Endothelial cell of umbilical vein (primary cell): Measurements from ENCODE around the gene NEK2. TPM values are rescaled to one million over a fixed set of nuclear protein-coding genes. Genes with fewer than 3 reads are reported as not detected.

Experiments used
- BruUV-seq: library from RNA; stranded (reverse); fragments of 400-500 nt; replicated peaks from 2 replicates; lab custom pipeline; 2021; lab: Mats Ljungman, UMichigan
- CTCF ChIA-PET: fragments of 300-600, 350-600 bp; sonication (Branson Sonifier 250); formaldehyde crosslinking; loops from one replicate; lab custom pipeline; 2021; ENCODE audit warnings: antibody characterized with exemption, inconsistent platforms; lab: Charles Lee
- POLR2A ChIA-PET: fragments of 300-600, 350-600 bp; sonication (Branson Sonifier 250); formaldehyde crosslinking; loops from one replicate; lab custom pipeline; 2021; ENCODE audit warnings: antibody characterized with exemption, inconsistent platforms; lab: Charles Lee
- DNase-seq: peaks from one replicate; pipeline ENCODE4 v3.0.0-alpha.2; 2011; ENCODE audit warnings: low read depth, low spot score
- FAIRE-seq: peaks from 2 replicates; lab custom pipeline; 2011; peaks lifted over from hg19 to GRCh38; lab: Jason Lieb, UNC
- H2AFZ ChIP-seq: 2 replicates; pipeline ENCODE4 v1.6.0; 2012; ENCODE audit warnings: low read depth, low read length, control low read depth, inconsistent platforms
- H3K27ac ChIP-seq: 2 replicates; pipeline ENCODE4 v1.5.1; 2011; ENCODE audit warnings: low read depth, mild to moderate bottlenecking, control low read depth, low read length, moderate library complexity; ENCODE audit not compliant: insufficient read depth
- H3K27me3 ChIP-seq, 2 experiments: 2 replicates each; pipeline versions ENCODE4 v1.6.0 to v1.6.1; 2011; ENCODE audit warnings: low read length in 2 of 2, mixed read lengths in 1 of 2; ENCODE audit not compliant: control insufficient read depth in 2 of 2, insufficient read depth in 2 of 2
- H3K36me3 ChIP-seq, 2 experiments: 2 replicates in 1 of 2; 3 replicates in 1 of 2; pipeline ENCODE4 v1.5.1; 2011; ENCODE audit warnings: low read length in 2 of 2, mild to moderate bottlenecking in 1 of 2, moderate library complexity in 1 of 2; ENCODE audit not compliant: control insufficient read depth in 2 of 2, insufficient read depth in 2 of 2; ENCODE audit errors: extremely low read depth in 1 of 2
- H3K4me1 ChIP-seq: 3 replicates; pipeline ENCODE4 v1.5.1; 2011; ENCODE audit warnings: mild to moderate bottlenecking, low read length; ENCODE audit not compliant: control insufficient read depth, insufficient read depth; ENCODE audit errors: extremely low read depth
- H3K4me2 ChIP-seq: 2 replicates; pipeline ENCODE4 v1.6.1; 2011; ENCODE audit warnings: low read length, control low read depth, mixed read lengths; ENCODE audit not compliant: insufficient read depth
- H3K4me3 ChIP-seq, 3 experiments: fragments of 200-600 bp in 1 of 3; sonication (generic), shearing (Covaris generic) in 1 of 3; replicated peaks in 1 of 3; 2 replicates each; pipeline ENCODE4 v1.5.1; 2011 to 2016; ENCODE audit warnings: control low read depth in 3 of 3, low read length in 3 of 3, mild to moderate bottlenecking in 2 of 3, inconsistent platforms in 1 of 3, low read depth in 1 of 3, moderate library complexity in 1 of 3; ENCODE audit not compliant: insufficient read depth in 1 of 3
- H3K79me2 ChIP-seq: 2 replicates; pipeline ENCODE4 v1.6.0; 2012; ENCODE audit warnings: low read length, inconsistent platforms; ENCODE audit not compliant: control insufficient read depth, insufficient read depth
- H3K9ac ChIP-seq: replicated peaks from 2 replicates; pipeline ENCODE3; 2011; ENCODE audit warnings: low read length, control low read depth; ENCODE audit not compliant: insufficient read depth; ENCODE audit errors: extremely low read depth
- H3K9me1 ChIP-seq: replicated peaks from 3 replicates; pipeline ENCODE4 v1.6.0; 2011; ENCODE audit warnings: mild to moderate bottlenecking, low read length; ENCODE audit not compliant: control insufficient read depth, insufficient read depth; ENCODE audit errors: extremely low read depth
- H3K9me3 ChIP-seq: replicated peaks from 2 replicates; pipeline ENCODE4 v1.5.1; 2012; ENCODE audit warnings: low read length, inconsistent platforms; ENCODE audit not compliant: control insufficient read depth, insufficient read depth
- H4K20me1 ChIP-seq: replicated peaks from 2 replicates; pipeline ENCODE3; 2011; ENCODE audit warnings: mild to moderate bottlenecking, low read length; ENCODE audit not compliant: control insufficient read depth, insufficient read depth; ENCODE audit errors: extremely low read depth
- CTCF ChIP-seq, 2 donors: IDR thresholded peaks; 1 replicate in 1 of 2; 2 replicates in 1 of 2; pipeline ENCODE4 v1.5.1; 2011; ENCODE audit warnings: low read length in 2 of 2, mild to moderate bottlenecking in 2 of 2, moderate library complexity in 2 of 2, control low read depth in 1 of 2, inconsistent platforms in 1 of 2, low read depth in 1 of 2; ENCODE audit not compliant: insufficient read depth in 1 of 2; ENCODE audit errors: extremely low read depth in 1 of 2
- EZH2 ChIP-seq: IDR thresholded peaks from 2 replicates; pipeline ENCODE4 v1.6.1; 2012; ENCODE audit warnings: borderline replicate concordance, low read depth, mild to moderate bottlenecking, moderate library complexity, low read length, inconsistent platforms; ENCODE audit not compliant: severe bottlenecking
- FOS ChIP-seq: IDR thresholded peaks from 2 replicates; pipeline ENCODE4 v1.6.1; 2011; ENCODE audit warnings: mild to moderate bottlenecking, low read length, moderate library complexity, borderline replicate concordance; ENCODE audit not compliant: insufficient read depth
- GATA2 ChIP-seq: IDR thresholded peaks from 2 replicates; pipeline ENCODE4 v1.7.0; 2011; ENCODE audit warnings: low read depth, mild to moderate bottlenecking, moderate library complexity, mixed read lengths, low read length; ENCODE audit not compliant: insufficient read length, insufficient read depth
- JUN ChIP-seq: IDR thresholded peaks from 2 replicates; pipeline ENCODE4 v1.6.1; 2011; ENCODE audit warnings: borderline replicate concordance, low read depth; ENCODE audit not compliant: insufficient read length, insufficient read depth
- MAX ChIP-seq: IDR thresholded peaks from 2 replicates; pipeline ENCODE4 v1.6.1; 2011; ENCODE audit not compliant: insufficient read depth, insufficient read length
- MYC ChIP-seq: IDR thresholded peaks from one replicate; pipeline ENCODE4 v1.6.1; 2011; ENCODE audit warnings: mild to moderate bottlenecking, low read depth, low read length
- POLR2A ChIP-seq: IDR thresholded peaks from 2 replicates; pipeline ENCODE4 v1.6.1; 2012; ENCODE audit warnings: low read depth, mild to moderate bottlenecking, control low read depth, low read length
- POLR2AphosphoS5 ChIP-seq: IDR thresholded peaks from 2 replicates; pipeline ENCODE4 v1.6.1; 2012; ENCODE audit warnings: low read depth, mild to moderate bottlenecking, control low read depth, low read length, moderate library complexity; ENCODE audit not compliant: insufficient read depth
- dilution Hi-C: fragments of 300-500 bp; cut with MboI; formaldehyde crosslinking; loops from one replicate; pipeline ENCODE4 v1.15.0; 2019; ENCODE audit warnings: low sequenced_read_pairs; ENCODE audit not compliant: extremely low pct_ligation_motif_present
- intact Hi-C: fragments of 100-400 bp; cut with micrococcal nuclease; formaldehyde crosslinking; loops from one replicate; pipeline ENCODE4 v1.10.0; 2022
- polyA plus RNA-seq, 4 experiments: library from polyadenylated mRNA; depleted of rRNA in 3 of 4; stranded (reverse) in 3 of 4; unstranded in 1 of 4; fragments of >200 nt; gene quantifications; 2 replicates each; pipeline versions ENCODE4 v1.2.1 to v1.2.3, GENCODE V29; 2011 to 2012; ENCODE audit warnings: missing spikeins in 1 of 4
- total RNA-seq: library from RNA; stranded (reverse); gene quantifications from 2 replicates; pipeline ENCODE4 v1.2.3, GENCODE V29; 2021

NEK2 gene
- total and polyA plus RNA-seq, 2 donors (not counting 3 experiments of a cell fraction or from before 2014, with no cell fraction given) = 6.6 to 19.0 TPM

- peaks cover 11% of the 10 kb centered on the region for H3K79me2 ChIP-seq
- FAIRE-seq (no peak), DNase-seq (no peak)
- no peaks in the 10 kb centered on the region for H3K9me3 ChIP-seq
- dilution Hi-C loops = no loop called here
- no peak for TF ChIP-seq EZH2
- no peak for TF ChIP-seq FOS
- TF ChIP-seq JUN = no peak
- no peak for TF ChIP-seq MYC
- TF ChIP-seq CTCF (IDR thresholded peaks at IDR 0.05; ENCODE audit: extremely low read depth in 1 of 2, insufficient read depth in 1 of 2, low read depth in 1 of 2, low read length in 2 of 2) = no peak
- TF ChIP-seq GATA2 = no peak
- TF ChIP-seq MAX = no peak
- TF ChIP-seq POLR2AphosphoS5 = no peak
- TF ChIP-seq POLR2A = no peak
- H3K27me3 ChIP-seq = no peaks in the 10 kb centered on the region
- peak overlapping the region in 2 of 3 experiments; percentile 78 to 85 for H3K4me3 ChIP-seq
- H3K9ac ChIP-seq = no peak overlapping the region
- peaks cover 16% of the 10 kb centered on the region for H3K4me1 ChIP-seq
- no peaks in the 10 kb centered on the region for H4K20me1 ChIP-seq
- peak overlapping the region; percentile 54 for H3K4me2 ChIP-seq
- H3K36me3 ChIP-seq = no peaks in the 10 kb centered on the region
- H2AFZ ChIP-seq = peak overlapping the region; percentile 82
- no peak overlapping the region for H3K27ac ChIP-seq
- H3K9me1 ChIP-seq = no peaks in the 10 kb centered on the region
- BruUV-seq = no TSS peak
- ChIA-PET CTCF (interaction anchor here (1.1 to 2.3 kb wide), 3 partner anchors 15 to 395 kb away, joined by 3 to 15 read pairs (median 3); partner anchors contain the start of genes DTL and INTS7), POLR2A (interaction anchor here (0.7 kb wide), 1 partner anchor 30 kb away, joined by 7 read pairs; no protein-coding TSS in a partner anchor)
- intact Hi-C loops = no loop called here
These were observed 724 bp upstream of the NEK2 start for GRCh38 chr1:211676106-211676583.
